Ectodermal cell (in vitro differentiated cells): Measurements from ENCODE around the gene RARA.
A peak's percentile ranks its signal among the peaks of the same experiment; 100 is the strongest.
"Not testable (repeated sequence)": the region's sequence is repeated elsewhere in the genome, so short reads cannot be mapped to it uniquely, and the experiment has no call there.

Source experiments
- H3K27ac ChIP-seq: 2 replicates; pipeline ENCODE4 v1.7.0; 2013; ENCODE audit warnings: mild to moderate bottlenecking, low read depth, low read length; ENCODE audit not compliant: insufficient read depth, poor library complexity, severe bottlenecking
- H3K27me3 ChIP-seq: 2 replicates; pipeline ENCODE4 v1.7.0; 2013; ENCODE audit warnings: mild to moderate bottlenecking, low read length; ENCODE audit not compliant: insufficient read depth, control insufficient read depth, poor library complexity, severe bottlenecking
- H3K36me3 ChIP-seq: one replicate; pipeline ENCODE4 v1.7.0; 2013; ENCODE audit warnings: low read length; ENCODE audit not compliant: control insufficient read depth, insufficient read depth
- H3K4me1 ChIP-seq: one replicate; pipeline ENCODE4 v1.7.0; 2013; ENCODE audit warnings: low read length; ENCODE audit not compliant: control insufficient read depth, insufficient read depth
- H3K4me3 ChIP-seq: 2 replicates; pipeline ENCODE4 v1.7.0; 2013; ENCODE audit warnings: low read depth, low read length, control low read depth; ENCODE audit not compliant: insufficient read depth
- H3K9me3 ChIP-seq: 2 replicates; pipeline ENCODE4 v1.7.0; 2013; ENCODE audit warnings: mild to moderate bottlenecking, low read length, moderate library complexity; ENCODE audit not compliant: control insufficient read depth
- WGBS, 2 experiments: methylation state at CpG; one replicate each; pipeline ENCODE4 v1.1.7; 2013; ENCODE audit warnings: missing lambda C conversion rate in 2 of 2; 5-methylcytosine and 5-hydroxymethylcytosine counted together

Gene RARA

DNA sequence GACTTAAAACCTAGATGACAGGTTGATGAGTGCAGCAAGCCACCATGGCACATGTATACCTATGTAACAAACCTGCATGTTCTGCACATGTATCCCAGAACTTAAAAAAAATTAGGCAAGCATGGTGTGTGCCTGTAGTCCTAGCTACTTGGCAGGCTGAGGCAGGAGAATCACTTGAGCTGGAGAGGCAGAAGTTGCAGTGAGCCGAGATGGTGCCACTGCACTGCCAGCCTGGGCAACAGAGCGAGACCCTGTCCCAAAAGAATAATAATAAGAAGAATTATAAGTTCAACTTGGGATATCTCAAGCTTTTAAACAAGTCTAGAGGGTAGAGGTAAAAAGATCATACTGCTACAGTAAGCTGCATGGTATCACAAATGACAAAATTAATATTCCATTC, 11.5 kb upstream of the RARA start:
- H3K36me3 ChIP-seq: peaks cover 58% of the 10 kb centered on the region
- no peak overlapping the region for H3K27ac ChIP-seq
- 90 to 100% methylated on average over 1 to 2 of the region's 2 CpGs for WGBS, 2 experiments
- H3K4me3 ChIP-seq: no peak overlapping the region
- no peaks in the 10 kb centered on the region for H3K4me1 ChIP-seq
- H3K27me3 ChIP-seq: no peaks in the 10 kb centered on the region
- H3K9me3 ChIP-seq: no peaks in the 10 kb centered on the region

DNA sequence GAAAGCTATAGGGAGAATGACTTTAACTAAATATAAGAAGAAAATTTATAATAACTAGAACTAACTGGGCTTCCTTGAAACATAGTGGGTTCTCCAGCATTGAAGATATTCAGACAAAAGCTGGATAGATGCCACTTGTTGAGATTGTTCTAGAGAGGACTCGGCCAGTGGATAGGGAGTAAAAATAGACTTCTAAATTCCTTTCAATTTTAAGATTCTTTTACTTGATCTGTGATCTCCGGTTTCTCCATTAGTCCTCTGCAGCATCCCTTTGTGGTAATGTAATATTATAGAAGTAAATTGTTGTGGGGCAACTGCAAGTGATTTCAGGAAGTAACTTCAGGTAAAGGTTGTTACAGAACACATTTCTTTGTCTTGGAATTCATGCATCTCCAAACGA, 10.3 kb upstream of the RARA start:
- H3K27ac ChIP-seq: no peak overlapping the region
- WGBS, 2 experiments: 89 to 98% methylated on average over 3 of the region's 3 CpGs
- H3K4me3 ChIP-seq: no peak overlapping the region
- peaks cover 54% of the 10 kb centered on the region for H3K36me3 ChIP-seq
- H3K9me3 ChIP-seq: no peaks in the 10 kb centered on the region
- H3K27me3 ChIP-seq: no peaks in the 10 kb centered on the region
- H3K4me1 ChIP-seq: no peaks in the 10 kb centered on the region

- not testable (repeated sequence) for H3K4me3 ChIP-seq, H3K9me3 ChIP-seq, H3K4me1 ChIP-seq, H3K27me3 ChIP-seq, H3K27ac ChIP-seq
- WGBS, 2 experiments: 93 to 95% methylated on average over 7 of the region's 7 CpGs
- H3K36me3 ChIP-seq: peaks cover 49% of the 10 kb centered on the region
Measured at GRCh38 chr17:40299159-40299757, 9.7 kb upstream of the RARA start.

DNA sequence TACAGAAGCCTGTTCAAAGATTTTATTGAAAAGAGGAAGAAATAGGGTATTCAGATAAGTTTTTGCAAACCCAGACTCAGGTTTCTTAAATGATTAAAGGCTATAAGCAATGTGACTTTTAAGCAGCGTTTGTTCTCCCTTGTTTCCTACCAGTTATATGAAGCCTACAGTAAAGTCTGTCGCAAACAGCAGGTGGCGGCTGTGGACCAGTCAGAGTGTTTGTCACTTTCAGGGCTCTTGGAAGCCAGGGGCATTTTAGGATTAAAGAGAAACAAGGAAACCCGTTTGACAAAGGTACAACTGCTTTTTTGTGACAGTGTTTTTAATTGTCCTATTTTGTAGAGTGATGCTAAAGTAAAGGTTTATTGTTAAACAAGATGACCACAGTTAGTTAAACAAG, 7.7 kb upstream of the RARA start:
- Histone ChIP-seq H3K9me3 (no peaks in the 10 kb centered on the region), H3K27me3 (no peaks in the 10 kb centered on the region), H3K4me3 (no peak overlapping the region), H3K4me1 (peaks cover 3% of the 10 kb centered on the region), H3K27ac (no peak overlapping the region), H3K36me3 (peaks cover 44% of the 10 kb centered on the region)
- WGBS, 2 experiments: 73 to 81% methylated on average over 4 of the region's 4 CpGs

DNA sequence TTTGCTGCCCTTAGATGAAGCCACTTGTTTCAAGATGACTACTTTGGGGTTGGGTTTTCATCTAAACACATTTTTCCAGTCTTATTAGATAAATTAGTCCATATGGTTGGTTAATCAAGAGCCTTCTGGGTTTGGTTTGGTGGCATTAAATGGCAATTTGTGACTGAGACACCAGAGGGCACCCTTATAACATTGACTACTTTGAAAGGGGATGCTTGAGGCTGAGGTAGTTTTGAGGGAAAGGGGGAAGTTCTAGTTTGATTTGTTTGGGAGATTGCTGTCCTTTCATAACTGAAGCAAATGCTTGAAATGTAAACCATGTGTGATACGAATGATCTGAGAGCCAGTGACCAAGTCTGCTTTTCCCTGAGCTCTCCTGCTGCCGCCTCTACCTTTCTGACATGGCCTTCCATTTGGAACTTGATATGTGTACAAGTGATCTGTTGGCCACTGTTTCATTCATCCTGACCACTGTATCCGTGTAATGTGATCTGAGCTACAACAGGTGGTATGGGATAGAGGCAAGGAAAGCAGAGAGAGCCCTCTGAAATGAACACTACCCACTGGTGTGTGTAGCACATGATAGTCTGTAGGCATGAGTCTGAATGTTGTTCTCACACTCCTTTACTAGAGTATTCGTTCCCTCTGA, 5.8 kb upstream of the RARA start:
- Histone ChIP-seq H3K4me1 (peaks cover 20% of the 10 kb centered on the region), H3K27ac (no peak overlapping the region), H3K9me3 (no peaks in the 10 kb centered on the region), H3K4me3 (no peak overlapping the region), H3K27me3 (no peaks in the 10 kb centered on the region), H3K36me3 (peaks cover 34% of the 10 kb centered on the region)
- 90% methylated on average over 4 of the region's 4 CpGs for WGBS, 2 experiments

- H3K9me3 ChIP-seq: no peaks in the 10 kb centered on the region
- H3K36me3 ChIP-seq: peaks cover 32% of the 10 kb centered on the region
- no peak overlapping the region for H3K27ac ChIP-seq
- no peaks in the 10 kb centered on the region for H3K27me3 ChIP-seq
- no peak overlapping the region for H3K4me3 ChIP-seq
- 92 to 95% methylated on average over 5 of the region's 5 CpGs for WGBS, 2 experiments
- H3K4me1 ChIP-seq: peaks cover 26% of the 10 kb centered on the region
Measured at GRCh38 chr17:40303708-40304551, 5.0 kb upstream of the RARA start.

- H3K4me1 ChIP-seq: peaks cover 30% of the 10 kb centered on the region
- not testable (repeated sequence) for H3K27me3 ChIP-seq, H3K9me3 ChIP-seq, H3K4me3 ChIP-seq, H3K27ac ChIP-seq
- peaks cover 27% of the 10 kb centered on the region for H3K36me3 ChIP-seq
- WGBS, 2 experiments: 87 to 91% methylated on average over 5 of the region's 5 CpGs
Measured at GRCh38 chr17:40304552-40304863, 4.5 kb upstream of the RARA start.

GRCh38 chr17:40304866-40305265, 4.1 kb upstream of the RARA start:
- peaks cover 33% of the 10 kb centered on the region for H3K4me1 ChIP-seq
- H3K27me3 ChIP-seq, H3K4me3 ChIP-seq, H3K9me3 ChIP-seq, H3K27ac ChIP-seq: not testable (repeated sequence)
- WGBS, 2 experiments: 94% methylated on average over 5 of the region's 5 CpGs
- peaks cover 24% of the 10 kb centered on the region for H3K36me3 ChIP-seq

- Histone ChIP-seq H3K27ac (peak overlapping the region; percentile 1), H3K9me3 (no peaks in the 10 kb centered on the region), H3K4me1 (peaks cover 41% of the 10 kb centered on the region), H3K36me3 (peaks cover 16% of the 10 kb centered on the region), H3K4me3 (no peak overlapping the region), H3K27me3 (no peaks in the 10 kb centered on the region)
- WGBS, 2 experiments: 71 to 75% methylated on average over 2 of the region's 2 CpGs
Measured at GRCh38 chr17:40306395-40306794, 2.6 kb upstream of the RARA start.

- H3K4me1 ChIP-seq: peaks cover 49% of the 10 kb centered on the region
- H3K36me3 ChIP-seq: peaks cover 9% of the 10 kb centered on the region
- H3K27me3 ChIP-seq: no peaks in the 10 kb centered on the region
- H3K9me3 ChIP-seq: no peaks in the 10 kb centered on the region
- WGBS, 2 experiments: 27 to 28% methylated on average over 10 of the region's 10 CpGs
- no peak overlapping the region for H3K4me3 ChIP-seq
- peak overlapping the region; percentile 1 for H3K27ac ChIP-seq
Measured at GRCh38 chr17:40307001-40307730, 1.8 kb upstream of the RARA start.
